Gastroesophageal sphincter (tissue), 3 donors: ENCODE results near the gene UNKL.

Experiments used
- CTCF ChIP-seq, 4 experiments: fragments of 200-600 bp in 2 of 4; fragments of 450-650 bp in 2 of 4; sonication (generic) in 1 of 4; IDR thresholded peaks; one replicate each; pipeline ENCODE4 v1.5.1; 2017 to 2019; ENCODE audit warnings: antibody characterized with exemption in 4 of 4, mild to moderate bottlenecking in 2 of 4, moderate library complexity in 2 of 4
- EP300 ChIP-seq: sonication (generic); formaldehyde crosslinking; IDR thresholded peaks from one replicate; pipeline ENCODE4 v1.6.1; 2017; ENCODE audit warnings: antibody characterized with exemption, mild to moderate bottlenecking
- POLR2A ChIP-seq, 2 donors: fragments of 450-650 bp; IDR thresholded peaks; one replicate each; pipeline ENCODE4 v1.6.1; 2017; ENCODE audit warnings: antibody characterized with exemption in 2 of 2, mild to moderate bottlenecking in 2 of 2, moderate library complexity in 1 of 2

- no peak for TF ChIP-seq CTCF (IDR thresholded peaks at IDR 0.05)
- no peak for TF ChIP-seq POLR2A (IDR thresholded peaks at IDR 0.05)
- TF ChIP-seq EP300: no peak
These were observed 11.5 kb downstream of the UNKL start for GRCh38 chr16:1403036-1403435.
